ENCODE measurements around the gene NFE2L2.

DNA sequence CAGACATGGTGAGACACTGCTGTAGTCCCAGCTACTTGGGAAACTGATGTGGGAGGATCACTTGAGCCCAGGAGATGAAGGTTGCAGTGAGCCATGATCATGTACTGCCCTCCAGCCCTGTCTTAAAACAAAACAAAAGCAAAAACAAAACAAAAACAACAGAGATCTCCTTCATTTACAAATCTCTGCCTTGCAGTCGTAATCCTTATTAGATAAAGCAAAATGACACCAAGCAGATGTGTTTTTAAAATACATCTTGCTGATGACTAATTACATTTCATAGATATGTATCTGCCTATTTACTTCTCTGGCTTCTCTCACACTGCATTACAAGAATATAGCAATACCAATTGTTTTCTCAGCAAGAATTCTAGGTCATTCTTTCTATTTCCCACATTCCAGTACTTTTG lies 22.8 kb downstream of the NFE2L2 start:
- TF ChIP-seq EZH2 (IDR thresholded peaks at IDR 0.05; ENCODE audit: low read depth, unreplicated experiment) (no peak), ZNF331 (CRISPR knock-in tag; IDR thresholded peaks at IDR 0.05; ENCODE audit: low read depth) (no peak), EZH2phosphoT487 (IDR thresholded peaks at IDR 0.05; ENCODE audit: unreplicated experiment) (no peak), POLR2AphosphoS5 (IDR thresholded peaks at IDR 0.05; ENCODE audit: low read depth) (no peak), CREB1 (CRISPR knock-in tag; IDR thresholded peaks at IDR 0.05; ENCODE audit: low read depth) (no peak), JUNB (IDR thresholded peaks at IDR 0.05; ENCODE audit: unreplicated experiment) (no peak)
- TF ChIP-seq, protein P1, sequence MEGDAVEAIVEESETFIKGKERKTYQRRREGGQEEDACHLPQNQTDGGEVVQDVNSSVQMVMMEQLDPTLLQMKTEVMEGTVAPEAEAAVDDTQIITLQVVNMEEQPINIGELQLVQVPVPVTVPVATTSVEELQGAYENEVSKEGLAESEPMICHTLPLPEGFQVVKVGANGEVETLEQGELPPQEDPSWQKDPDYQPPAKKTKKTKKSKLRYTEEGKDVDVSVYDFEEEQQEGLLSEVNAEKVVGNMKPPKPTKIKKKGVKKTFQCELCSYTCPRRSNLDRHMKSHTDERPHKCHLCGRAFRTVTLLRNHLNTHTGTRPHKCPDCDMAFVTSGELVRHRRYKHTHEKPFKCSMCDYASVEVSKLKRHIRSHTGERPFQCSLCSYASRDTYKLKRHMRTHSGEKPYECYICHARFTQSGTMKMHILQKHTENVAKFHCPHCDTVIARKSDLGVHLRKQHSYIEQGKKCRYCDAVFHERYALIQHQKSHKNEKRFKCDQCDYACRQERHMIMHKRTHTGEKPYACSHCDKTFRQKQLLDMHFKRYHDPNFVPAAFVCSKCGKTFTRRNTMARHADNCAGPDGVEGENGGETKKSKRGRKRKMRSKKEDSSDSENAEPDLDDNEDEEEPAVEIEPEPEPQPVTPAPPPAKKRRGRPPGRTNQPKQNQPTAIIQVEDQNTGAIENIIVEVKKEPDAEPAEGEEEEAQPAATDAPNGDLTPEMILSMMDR (conservative IDR thresholded peaks at IDR 0.05; ENCODE audit: low read depth in 2 of 2), result no peak

Measured in GM23338 (cell line).